NCI-H345 treated with DMSO at 0.1 percent for 48 hours (cell line): Measurements from ENCODE around the gene ST3GAL2.

ENCODE experiments used
- DNase-seq: peaks from one replicate; lab custom pipeline; 2025; ENCODE audit not compliant: unreplicated experiment; lab: John Stamatoyannopoulos, UW

ST3GAL2 gene

GRCh38 chr16:70438585-70438968 is 323 bp downstream of the ST3GAL2 start:
- no peak for DNase-seq

- DNase-seq, result no peak
Measured at GRCh38 chr16:70437582-70438557, 1.0 kb downstream of the ST3GAL2 start.

- no peak for DNase-seq
Measured at GRCh38 chr16:70437017-70437581, 1.8 kb downstream of the ST3GAL2 start.

- DNase-seq, result no peak
Measured at GRCh38 chr16:70434484-70435260, 4.2 kb downstream of the ST3GAL2 start.

- DNase-seq, result no peak
Measured at GRCh38 chr16:70433458-70434103, 5.3 kb downstream of the ST3GAL2 start.

GRCh38 chr16:70432723-70433457 is 6.0 kb downstream of the ST3GAL2 start:
- DNase-seq, result no peak

GRCh38 chr16:70432356-70432722 is 6.6 kb downstream of the ST3GAL2 start:
- DNase-seq, result no peak

- no peak for DNase-seq
Measured at GRCh38 chr16:70430667-70431536, 8.0 kb downstream of the ST3GAL2 start.

GRCh38 chr16:70429888-70430666 is 8.8 kb downstream of the ST3GAL2 start:
- DNase-seq, result no peak

GRCh38 chr16:70428178-70428998 is 10.5 kb downstream of the ST3GAL2 start:
- DNase-seq, result no peak

- DNase-seq, result no peak
Measured at GRCh38 chr16:70427786-70428177, 11.1 kb downstream of the ST3GAL2 start.

GRCh38 chr16:70422543-70422942 is 16.4 kb downstream of the ST3GAL2 start:
- no peak for DNase-seq

- no peak for DNase-seq
Measured at GRCh38 chr16:70421473-70422311, 17.2 kb downstream of the ST3GAL2 start.

- no peak for DNase-seq
Measured at GRCh38 chr16:70421014-70421413, 17.9 kb downstream of the ST3GAL2 start.

GRCh38 chr16:70419384-70420327 is 19.2 kb downstream of the ST3GAL2 start:
- DNase-seq, result no peak

GRCh38 chr16:70418993-70419318 is 19.9 kb downstream of the ST3GAL2 start:
- DNase-seq, result no peak
